ENCODE results near the gene CIPC. TPM values are rescaled to one million over a fixed set of nuclear protein-coding genes. Genes with fewer than 3 reads are reported as not detected.

The CIPC gene
- total RNA-seq, 2 experiments from 2014 or later: 11.4 to 11.7 TPM

GRCh38 chr14:77119851-77120250 is 21.8 kb downstream of the CIPC start:
- no peak for DNase-seq

GRCh38 chr14:77120771-77121743 is 23.0 kb downstream of the CIPC start:
- Mint-ChIP-seq H3K27ac (peak overlapping the region; percentile 57), H3K9me3 (ENCODE audit: insufficient read depth) (no peaks in the 10 kb centered on the region), H3K36me3 (ENCODE audit: low read depth) (peaks cover 3% of the 10 kb centered on the region), H3K4me1 (ENCODE audit: low read depth) (peaks cover 40% of the 10 kb centered on the region), H3K27me3 (ENCODE audit: low read depth) (peaks cover 21% of the 10 kb centered on the region), H3K4me3 (peak overlapping the region; percentile 20)
- CTCF ChIA-PET: interaction anchor here (0.9 to 4.3 kb wide), 10 partner anchors 12 to 338 kb away, joined by 3 to 30 read pairs (median 4); no protein-coding TSS in a partner anchor
- ATAC-seq (peak; percentile 60), DNase-seq (peak; percentile 65)
- POLR2A ChIA-PET: interaction anchor here (0.6 to 1.7 kb wide), 2 partner anchors 16 to 23 kb away, joined by 3 to 8 read pairs; partner anchors contain the start of gene CIPC

More at GRCh38 chr14:77119851-77120250, 21.8 kb downstream of the CIPC start:
- H3K27me3 Mint-ChIP-seq (ENCODE audit: low read depth): peaks cover 12% of the 10 kb centered on the region
- H3K4me3 Mint-ChIP-seq: no peak overlapping the region
- ChIA-PET CTCF (interaction anchor here (2.8 kb wide), 1 partner anchor 11 kb away, joined by 11 read pairs; no protein-coding TSS in a partner anchor), POLR2A (no interaction called here)
- no peaks in the 10 kb centered on the region for H3K9me3 Mint-ChIP-seq (ENCODE audit: insufficient read depth)
- peaks cover 3% of the 10 kb centered on the region for H3K36me3 Mint-ChIP-seq (ENCODE audit: low read depth)
- ATAC-seq: no peak
- peaks cover 35% of the 10 kb centered on the region for H3K4me1 Mint-ChIP-seq (ENCODE audit: low read depth)
- H3K27ac Mint-ChIP-seq: peak overlapping the region; percentile 33

GRCh38 chr14:77122526-77123125 is 24.6 kb downstream of the CIPC start:
- Mint-ChIP-seq H3K4me3 (no peak overlapping the region), H3K4me1 (ENCODE audit: low read depth) (peaks cover 40% of the 10 kb centered on the region), H3K27ac (no peak overlapping the region), H3K36me3 (ENCODE audit: low read depth) (peaks cover 3% of the 10 kb centered on the region), H3K27me3 (ENCODE audit: low read depth) (peaks cover 34% of the 10 kb centered on the region), H3K9me3 (ENCODE audit: insufficient read depth) (no peaks in the 10 kb centered on the region)
- DNase-seq: no peak
- ChIA-PET POLR2A (interaction anchor here (1.7 kb wide), 1 partner anchor 25 kb away, joined by 8 read pairs; the partner anchor contains the start of gene CIPC), CTCF (interaction anchor here (0.9 to 4.3 kb wide), 6 partner anchors 13 to 209 kb away, joined by 3 to 30 read pairs (median 6); no protein-coding TSS in a partner anchor)
- ATAC-seq: no peak

GRCh38 chr14:77123381-77124325 is 25.6 kb downstream of the CIPC start:
- peak overlapping the region; percentile 70 for H3K4me3 Mint-ChIP-seq
- H3K9me3 Mint-ChIP-seq (ENCODE audit: insufficient read depth): no peaks in the 10 kb centered on the region
- H3K27ac Mint-ChIP-seq: no peak overlapping the region
- no peak for ATAC-seq
- POLR2A ChIA-PET: no interaction called here
- H3K36me3 Mint-ChIP-seq (ENCODE audit: low read depth): peaks cover 3% of the 10 kb centered on the region
- H3K4me1 Mint-ChIP-seq (ENCODE audit: low read depth): peaks cover 40% of the 10 kb centered on the region
- DNase-seq: no peak
- peaks cover 42% of the 10 kb centered on the region for H3K27me3 Mint-ChIP-seq (ENCODE audit: low read depth)
- CTCF ChIA-PET: interaction anchor here (0.6 to 4.3 kb wide), 28 partner anchors 9 to 259 kb away, joined by 3 to 37 read pairs (median 4); partner anchors contain the start of gene CIPC

GRCh38 chr14:77124345-77125280 is 26.6 kb downstream of the CIPC start:
- Mint-ChIP-seq H3K27ac (no peak overlapping the region), H3K36me3 (ENCODE audit: low read depth) (peaks cover 3% of the 10 kb centered on the region), H3K4me1 (ENCODE audit: low read depth) (peaks cover 40% of the 10 kb centered on the region), H3K4me3 (peak overlapping the region; percentile 70), H3K9me3 (ENCODE audit: insufficient read depth) (no peaks in the 10 kb centered on the region), H3K27me3 (ENCODE audit: low read depth) (peaks cover 47% of the 10 kb centered on the region)
- DNase-seq (peak; percentile 56), ATAC-seq (peak; percentile 87)
- ChIA-PET CTCF (interaction anchor here (0.6 to 4.3 kb wide), 29 partner anchors 10 to 260 kb away, joined by 3 to 37 read pairs (median 4); partner anchors contain the start of gene CIPC), POLR2A (no interaction called here)

- Mint-ChIP-seq H3K9me3 (ENCODE audit: insufficient read depth) (no peaks in the 10 kb centered on the region), H3K27ac (no peak overlapping the region), H3K27me3 (ENCODE audit: low read depth) (peaks cover 49% of the 10 kb centered on the region), H3K36me3 (ENCODE audit: low read depth) (peaks cover 3% of the 10 kb centered on the region), H3K4me1 (ENCODE audit: low read depth) (peaks cover 35% of the 10 kb centered on the region), H3K4me3 (peak overlapping the region; percentile 37)
- POLR2A ChIA-PET: no interaction called here
- DNase-seq (no peak), ATAC-seq (no peak)
- CTCF ChIA-PET: interaction anchor here (0.6 to 3.3 kb wide), 9 partner anchors 11 to 249 kb away, joined by 3 to 37 read pairs (median 4); no protein-coding TSS in a partner anchor
Observed at GRCh38 chr14:77125281-77125801, 27.3 kb downstream of the CIPC start.

GRCh38 chr14:77125823-77126325 is 27.8 kb downstream of the CIPC start:
- H3K36me3 Mint-ChIP-seq (ENCODE audit: low read depth): peaks cover 3% of the 10 kb centered on the region
- DNase-seq: no peak
- no peak overlapping the region for H3K27ac Mint-ChIP-seq
- H3K4me3 Mint-ChIP-seq: no peak overlapping the region
- CTCF ChIA-PET: interaction anchor here (0.6 to 3.3 kb wide), 9 partner anchors 10 to 250 kb away, joined by 3 to 37 read pairs (median 4); no protein-coding TSS in a partner anchor
- peaks cover 30% of the 10 kb centered on the region for H3K4me1 Mint-ChIP-seq (ENCODE audit: low read depth)
- POLR2A ChIA-PET: no interaction called here
- no peaks in the 10 kb centered on the region for H3K9me3 Mint-ChIP-seq (ENCODE audit: insufficient read depth)
- ATAC-seq: no peak
- peaks cover 50% of the 10 kb centered on the region for H3K27me3 Mint-ChIP-seq (ENCODE audit: low read depth)

GRCh38 chr14:77126461-77126990 is 28.5 kb downstream of the CIPC start:
- Mint-ChIP-seq H3K27me3 (ENCODE audit: low read depth) (peaks cover 50% of the 10 kb centered on the region), H3K36me3 (ENCODE audit: low read depth) (peaks cover 3% of the 10 kb centered on the region), H3K9me3 (ENCODE audit: insufficient read depth) (no peaks in the 10 kb centered on the region), H3K27ac (no peak overlapping the region), H3K4me1 (ENCODE audit: low read depth) (peaks cover 24% of the 10 kb centered on the region), H3K4me3 (no peak overlapping the region)
- ChIA-PET CTCF (interaction anchor here (0.9 to 3.3 kb wide), 5 partner anchors 9 to 178 kb away, joined by 4 to 37 read pairs (median 5); no protein-coding TSS in a partner anchor), POLR2A (no interaction called here)
- no peak for ATAC-seq
- no peak for DNase-seq

GRCh38 chr14:77128414-77128891 is 30.4 kb downstream of the CIPC start:
- POLR2A ChIA-PET: no interaction called here

More at GRCh38 chr14:77128414-77128891, 30.4 kb downstream of the CIPC start:
- CTCF ChIA-PET: interaction anchor here (1.0 kb wide), 1 partner anchor 22 kb away, joined by 4 read pairs; no protein-coding TSS in a partner anchor
- ATAC-seq (no peak), DNase-seq (no peak)
- Mint-ChIP-seq H3K4me1 (ENCODE audit: low read depth) (peaks cover 15% of the 10 kb centered on the region), H3K36me3 (ENCODE audit: low read depth) (no peaks in the 10 kb centered on the region), H3K4me3 (no peak overlapping the region), H3K9me3 (ENCODE audit: insufficient read depth) (no peaks in the 10 kb centered on the region), H3K27ac (no peak overlapping the region), H3K27me3 (ENCODE audit: low read depth) (peaks cover 56% of the 10 kb centered on the region)
